ENCODE data around the gene DYNLT2. TPM values are rescaled to one million over a fixed set of nuclear protein-coding genes. Genes with fewer than 3 reads are reported as not detected.

The DYNLT2 gene
- total RNA-seq, 3 donors from 2014 or later (not counting 1 experiment from before 2014, with no cell fraction given), result 4.0 to 6.8 (median 5.3) TPM

DNA sequence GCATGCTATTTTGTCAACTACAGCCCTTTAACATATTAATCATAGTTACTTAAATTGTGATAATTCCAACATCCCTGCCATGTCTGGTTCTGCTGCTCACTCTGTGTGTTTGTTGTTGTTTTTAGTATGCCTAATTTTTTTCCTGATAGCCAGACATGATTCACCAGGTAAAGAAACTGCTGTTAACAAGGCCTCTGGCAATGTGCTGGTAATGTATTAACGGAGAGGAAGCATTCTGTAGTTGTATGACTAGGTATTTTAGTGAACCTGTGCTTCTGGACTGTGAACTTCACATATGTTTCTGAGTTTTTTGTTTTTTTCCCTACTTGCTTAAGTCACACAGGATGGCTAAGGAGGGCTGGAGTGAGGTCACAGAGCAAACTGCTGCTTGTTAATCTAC is 4.8 kb downstream of the DYNLT2 start:
- Mint-ChIP-seq H3K4me3 (no peak overlapping the region), H3K4me1 (peaks cover 20 to 24% of the 10 kb centered on the region in 2 donors), H3K9me3 (no peaks in the 10 kb centered on the region), H3K27ac (no peak overlapping the region), H3K27me3 (ENCODE audit: low read depth in 2 of 2) (peaks cover 0 to 6% of the 10 kb centered on the region in 2 donors), H3K36me3 (no peaks in the 10 kb centered on the region)
- intact Hi-C loops (cut with micrococcal nuclease), result no loop called here
- H3K27ac ChIP-seq (ENCODE audit: low read length), result no peak overlapping the region
- no peak overlapping the region for H3K4me3 ChIP-seq (ENCODE audit: low read length)
- H3K9me3 ChIP-seq (ENCODE audit: control insufficient read depth, insufficient read depth, low read length), result no peaks in the 10 kb centered on the region
- no peaks in the 10 kb centered on the region for H3K36me3 ChIP-seq (ENCODE audit: control insufficient read depth, insufficient read depth, low read length)
- 100% methylated on average over 1 of the region's 1 CpG for WGBS (ENCODE audit: insufficient coverage)
- H3K4me1 ChIP-seq (ENCODE audit: control insufficient read depth, insufficient read depth, low read length), result no peaks in the 10 kb centered on the region
- ATAC-seq, result no peak
- TF ChIP-seq, protein P1, sequence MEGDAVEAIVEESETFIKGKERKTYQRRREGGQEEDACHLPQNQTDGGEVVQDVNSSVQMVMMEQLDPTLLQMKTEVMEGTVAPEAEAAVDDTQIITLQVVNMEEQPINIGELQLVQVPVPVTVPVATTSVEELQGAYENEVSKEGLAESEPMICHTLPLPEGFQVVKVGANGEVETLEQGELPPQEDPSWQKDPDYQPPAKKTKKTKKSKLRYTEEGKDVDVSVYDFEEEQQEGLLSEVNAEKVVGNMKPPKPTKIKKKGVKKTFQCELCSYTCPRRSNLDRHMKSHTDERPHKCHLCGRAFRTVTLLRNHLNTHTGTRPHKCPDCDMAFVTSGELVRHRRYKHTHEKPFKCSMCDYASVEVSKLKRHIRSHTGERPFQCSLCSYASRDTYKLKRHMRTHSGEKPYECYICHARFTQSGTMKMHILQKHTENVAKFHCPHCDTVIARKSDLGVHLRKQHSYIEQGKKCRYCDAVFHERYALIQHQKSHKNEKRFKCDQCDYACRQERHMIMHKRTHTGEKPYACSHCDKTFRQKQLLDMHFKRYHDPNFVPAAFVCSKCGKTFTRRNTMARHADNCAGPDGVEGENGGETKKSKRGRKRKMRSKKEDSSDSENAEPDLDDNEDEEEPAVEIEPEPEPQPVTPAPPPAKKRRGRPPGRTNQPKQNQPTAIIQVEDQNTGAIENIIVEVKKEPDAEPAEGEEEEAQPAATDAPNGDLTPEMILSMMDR (IDR thresholded peaks at IDR 0.05), result no peak
- DNase-seq, result no peak
- no peaks in the 10 kb centered on the region for H3K27me3 ChIP-seq (ENCODE audit: control insufficient read depth, insufficient read depth, low read length)

DNA sequence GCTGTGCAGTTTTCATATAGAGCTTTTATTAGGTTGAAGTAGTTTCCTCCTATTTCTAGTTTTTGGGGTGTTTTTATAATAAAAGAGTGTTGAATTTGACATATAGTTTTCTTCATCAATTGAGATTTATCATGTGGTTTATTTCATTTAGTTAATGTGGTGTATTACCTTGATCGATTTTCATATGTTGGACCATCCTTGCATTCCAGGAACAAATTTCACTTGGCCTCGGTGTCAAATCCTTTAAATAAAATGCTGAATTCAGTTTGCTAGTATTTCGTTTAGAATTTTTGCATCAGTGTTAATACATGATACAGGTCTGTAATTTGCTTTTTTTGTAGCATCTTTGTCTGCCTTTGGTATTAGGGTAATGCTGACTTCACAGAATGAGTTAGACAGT is 6.0 kb downstream of the DYNLT2 start:
- no peak for ATAC-seq
- TF ChIP-seq, protein P1 (IDR thresholded peaks at IDR 0.05), result no peak
- WGBS (ENCODE audit: insufficient coverage), result 88% methylated on average over 3 of the region's 3 CpGs

DNA sequence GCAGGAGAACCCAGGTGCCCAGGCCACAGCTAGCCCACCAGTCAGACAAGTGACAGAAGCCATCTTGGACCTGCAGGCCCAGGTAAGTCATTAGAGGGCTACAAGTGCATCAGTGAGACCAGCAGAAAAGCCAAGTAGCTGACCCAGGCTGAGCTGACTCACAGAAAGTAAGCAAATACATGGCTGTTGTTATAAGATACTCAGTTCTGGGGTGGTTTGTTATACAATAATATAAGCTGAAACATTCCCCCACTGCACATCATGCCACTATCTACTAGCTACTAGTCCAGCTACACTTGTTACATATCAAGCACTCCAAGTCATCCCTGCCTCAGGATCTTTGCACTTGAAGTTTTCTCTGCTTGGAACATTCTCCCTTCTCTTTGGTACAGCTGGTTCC is 10.0 kb downstream of the DYNLT2 start:
- H3K27ac Mint-ChIP-seq, result no peak overlapping the region
- intact Hi-C loops (cut with micrococcal nuclease), result no loop called here
- no peak for ATAC-seq

More for the DNA sequence above, 6.0 kb downstream of the DYNLT2 start:
- H3K36me3 Mint-ChIP-seq, result no peaks in the 10 kb centered on the region
- peaks cover 0 to 6% of the 10 kb centered on the region in 2 donors for H3K27me3 Mint-ChIP-seq (ENCODE audit: low read depth in 2 of 2)
- no peak overlapping the region for H3K27ac Mint-ChIP-seq
- Histone ChIP-seq H3K4me3 (ENCODE audit: low read length) (no peak overlapping the region), H3K27me3 (ENCODE audit: control insufficient read depth, insufficient read depth, low read length) (no peaks in the 10 kb centered on the region), H3K27ac (ENCODE audit: low read length) (no peak overlapping the region), H3K9me3 (ENCODE audit: control insufficient read depth, insufficient read depth, low read length) (no peaks in the 10 kb centered on the region), H3K4me1 (ENCODE audit: control insufficient read depth, insufficient read depth, low read length) (no peaks in the 10 kb centered on the region), H3K36me3 (ENCODE audit: control insufficient read depth, insufficient read depth, low read length) (no peaks in the 10 kb centered on the region)
- DNase-seq, result no peak
- no peak overlapping the region for H3K4me3 Mint-ChIP-seq
- no peaks in the 10 kb centered on the region for H3K9me3 Mint-ChIP-seq
- intact Hi-C loops (cut with micrococcal nuclease), result no loop called here
- H3K4me1 Mint-ChIP-seq, result peaks cover 8 to 12% of the 10 kb centered on the region in 2 donors

More for the DNA sequence above, 10.0 kb downstream of the DYNLT2 start:
- Histone ChIP-seq H3K27me3 (ENCODE audit: control insufficient read depth, insufficient read depth, low read length) (peaks cover 2% of the 10 kb centered on the region), H3K27ac (ENCODE audit: low read length) (no peak overlapping the region), H3K9me3 (ENCODE audit: control insufficient read depth, insufficient read depth, low read length) (no peaks in the 10 kb centered on the region), H3K36me3 (ENCODE audit: control insufficient read depth, insufficient read depth, low read length) (no peaks in the 10 kb centered on the region), H3K4me1 (ENCODE audit: control insufficient read depth, insufficient read depth, low read length) (no peaks in the 10 kb centered on the region), H3K4me3 (ENCODE audit: low read length) (no peak overlapping the region)
- H3K4me1 Mint-ChIP-seq, result no peaks in the 10 kb centered on the region
- H3K36me3 Mint-ChIP-seq, result no peaks in the 10 kb centered on the region
- no peak overlapping the region for H3K4me3 Mint-ChIP-seq
- no peak for DNase-seq
- peaks cover 10 to 16% of the 10 kb centered on the region in 2 donors for H3K27me3 Mint-ChIP-seq (ENCODE audit: low read depth in 2 of 2)
- H3K9me3 Mint-ChIP-seq, result no peaks in the 10 kb centered on the region
- TF ChIP-seq, protein P1 (IDR thresholded peaks at IDR 0.05), result no peak
